Inferior parietal cortex (tissue), 1 donor: ENCODE results near the gene TSR1.

ENCODE experiments used
- DNase-seq: peaks from one replicate; pipeline ENCODE4 v3.0.0-alpha.2; 2016; ENCODE audit errors: extremely low spot score

TSR1 gene

GRCh38 chr17:2369039-2369438, 32.8 kb upstream of the TSR1 start:
- DNase-seq = no peak

GRCh38 chr17:2368359-2368758, 32.1 kb upstream of the TSR1 start:
- DNase-seq = no peak

- DNase-seq = no peak
These were observed 30.7 kb upstream of the TSR1 start for GRCh38 chr17:2366747-2367494.

GRCh38 chr17:2365132-2365531, 28.9 kb upstream of the TSR1 start:
- DNase-seq = no peak

- DNase-seq = no peak
These were observed 28.5 kb upstream of the TSR1 start for GRCh38 chr17:2364763-2365116.

- no peak for DNase-seq
These were observed 27.9 kb upstream of the TSR1 start for GRCh38 chr17:2363851-2364762.

- DNase-seq = no peak
These were observed 27.1 kb upstream of the TSR1 start for GRCh38 chr17:2363318-2363717.

GRCh38 chr17:2362881-2363280, 26.6 kb upstream of the TSR1 start:
- no peak for DNase-seq

GRCh38 chr17:2362416-2362815, 26.2 kb upstream of the TSR1 start:
- no peak for DNase-seq

- DNase-seq = no peak
These were observed 25.8 kb upstream of the TSR1 start for GRCh38 chr17:2362016-2362415.

- no peak for DNase-seq
These were observed 24.9 kb upstream of the TSR1 start for GRCh38 chr17:2361010-2361760.

- no peak for DNase-seq
These were observed 21.7 kb upstream of the TSR1 start for GRCh38 chr17:2357931-2358434.

- DNase-seq = no peak
These were observed 21.0 kb upstream of the TSR1 start for GRCh38 chr17:2357237-2357636.

GRCh38 chr17:2354311-2354710, 18.1 kb upstream of the TSR1 start:
- DNase-seq = no peak

GRCh38 chr17:2351269-2351668, 15.0 kb upstream of the TSR1 start:
- DNase-seq = no peak

GRCh38 chr17:2347805-2348685, 11.8 kb upstream of the TSR1 start:
- DNase-seq = no peak

- DNase-seq = no peak
These were observed 10.2 kb upstream of the TSR1 start for GRCh38 chr17:2346475-2346874.

GRCh38 chr17:2344528-2344927, 8.3 kb upstream of the TSR1 start:
- no peak for DNase-seq

- DNase-seq = no peak
These were observed 7.2 kb upstream of the TSR1 start for GRCh38 chr17:2343421-2343820.

GRCh38 chr17:2338315-2338657, 2.0 kb upstream of the TSR1 start:
- DNase-seq = no peak
